ENCODE data around the gene ANTXRL.
"Not testable (repeated sequence)": the region's sequence is repeated elsewhere in the genome, so short reads cannot be mapped to it uniquely, and the experiment has no call there.

ANTXRL gene

DNA sequence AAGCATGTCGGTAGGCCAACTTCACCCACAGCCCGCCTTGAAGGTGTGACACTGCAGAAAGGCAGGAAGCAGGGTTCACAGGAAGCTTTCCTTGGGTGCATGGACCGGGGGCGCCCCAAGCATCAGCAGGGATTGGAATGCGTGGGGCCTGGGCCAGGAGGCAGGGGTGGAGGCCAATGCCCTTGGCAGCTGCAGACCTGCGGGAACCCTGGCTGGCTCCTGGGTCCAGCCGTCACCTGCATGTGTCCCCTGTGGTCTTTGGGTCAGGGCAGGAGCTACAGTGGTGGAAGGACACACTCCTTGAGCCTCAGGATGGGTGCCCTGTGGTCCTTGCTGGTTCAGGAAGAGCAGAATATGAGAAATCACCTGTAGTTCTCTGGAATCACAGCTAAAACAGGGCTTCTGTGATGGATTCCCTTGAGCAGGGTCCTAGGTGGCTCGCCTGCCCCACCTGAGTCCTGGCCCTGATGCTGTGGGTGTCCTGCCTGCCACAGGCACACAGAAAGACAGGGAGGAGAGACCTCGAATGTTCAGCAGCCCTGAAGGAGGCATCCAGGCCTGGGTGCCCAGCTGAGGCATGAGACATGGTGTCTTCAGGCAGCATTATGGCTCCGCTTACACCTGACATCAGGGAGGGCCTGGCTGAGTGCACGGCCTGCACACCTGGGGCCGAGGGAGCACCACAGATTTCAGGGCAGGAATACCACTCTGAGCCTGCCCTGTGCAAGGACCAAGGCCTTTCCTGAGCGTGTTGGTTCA, 15.1 kb downstream of the ANTXRL start:
- no peak overlapping the region for H3K4me3 ChIP-seq (replicated peaks; ENCODE audit: low read depth, low read length)
- TF ChIP-seq, protein P1, sequence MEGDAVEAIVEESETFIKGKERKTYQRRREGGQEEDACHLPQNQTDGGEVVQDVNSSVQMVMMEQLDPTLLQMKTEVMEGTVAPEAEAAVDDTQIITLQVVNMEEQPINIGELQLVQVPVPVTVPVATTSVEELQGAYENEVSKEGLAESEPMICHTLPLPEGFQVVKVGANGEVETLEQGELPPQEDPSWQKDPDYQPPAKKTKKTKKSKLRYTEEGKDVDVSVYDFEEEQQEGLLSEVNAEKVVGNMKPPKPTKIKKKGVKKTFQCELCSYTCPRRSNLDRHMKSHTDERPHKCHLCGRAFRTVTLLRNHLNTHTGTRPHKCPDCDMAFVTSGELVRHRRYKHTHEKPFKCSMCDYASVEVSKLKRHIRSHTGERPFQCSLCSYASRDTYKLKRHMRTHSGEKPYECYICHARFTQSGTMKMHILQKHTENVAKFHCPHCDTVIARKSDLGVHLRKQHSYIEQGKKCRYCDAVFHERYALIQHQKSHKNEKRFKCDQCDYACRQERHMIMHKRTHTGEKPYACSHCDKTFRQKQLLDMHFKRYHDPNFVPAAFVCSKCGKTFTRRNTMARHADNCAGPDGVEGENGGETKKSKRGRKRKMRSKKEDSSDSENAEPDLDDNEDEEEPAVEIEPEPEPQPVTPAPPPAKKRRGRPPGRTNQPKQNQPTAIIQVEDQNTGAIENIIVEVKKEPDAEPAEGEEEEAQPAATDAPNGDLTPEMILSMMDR (IDR thresholded peaks at IDR 0.05; ENCODE audit: insufficient read depth, low read length, poor library complexity, severe bottlenecking) = no peak
- no peak for DNase-seq (ENCODE audit: extremely low read depth, insufficient read length)
- no peaks in the 10 kb centered on the region for H3K36me3 ChIP-seq (ENCODE audit: control insufficient read depth, insufficient read depth, low read length)
- no peaks in the 10 kb centered on the region for H3K27me3 ChIP-seq (replicated peaks; ENCODE audit: control insufficient read depth, insufficient read depth, low read length)

GRCh38 chr10:46302765-46303352, 16.1 kb downstream of the ANTXRL start:
- not testable (repeated sequence) for H3K27me3 ChIP-seq (replicated peaks; ENCODE audit: control insufficient read depth, insufficient read depth, low read length); DNase-seq (ENCODE audit: extremely low read depth, insufficient read length); H3K36me3 ChIP-seq (ENCODE audit: control insufficient read depth, insufficient read depth, low read length); H3K4me3 ChIP-seq (replicated peaks; ENCODE audit: low read depth, low read length)

- H3K4me3 ChIP-seq (replicated peaks; ENCODE audit: low read depth, low read length) = no peak overlapping the region
- no peaks in the 10 kb centered on the region; the same call in 1 of the 2 replicates for H3K27me3 ChIP-seq (replicated peaks; ENCODE audit: control insufficient read depth, insufficient read depth, low read length)
- H3K36me3 ChIP-seq (ENCODE audit: control insufficient read depth, insufficient read depth, low read length) = no peaks in the 10 kb centered on the region
- TF ChIP-seq, protein P1 (IDR thresholded peaks at IDR 0.05; ENCODE audit: insufficient read depth, low read length, poor library complexity, severe bottlenecking) = no peak
- no peak for DNase-seq (ENCODE audit: extremely low read depth, insufficient read length)
Measured at GRCh38 chr10:46304062-46304461, 17.3 kb downstream of the ANTXRL start.

- H3K27me3 ChIP-seq (replicated peaks; ENCODE audit: control insufficient read depth, insufficient read depth, low read length); H3K36me3 ChIP-seq (ENCODE audit: control insufficient read depth, insufficient read depth, low read length); DNase-seq (ENCODE audit: extremely low read depth, insufficient read length); H3K4me3 ChIP-seq (replicated peaks; ENCODE audit: low read depth, low read length): not testable (repeated sequence)
Measured at GRCh38 chr10:46304671-46305070, 17.9 kb downstream of the ANTXRL start.

DNA sequence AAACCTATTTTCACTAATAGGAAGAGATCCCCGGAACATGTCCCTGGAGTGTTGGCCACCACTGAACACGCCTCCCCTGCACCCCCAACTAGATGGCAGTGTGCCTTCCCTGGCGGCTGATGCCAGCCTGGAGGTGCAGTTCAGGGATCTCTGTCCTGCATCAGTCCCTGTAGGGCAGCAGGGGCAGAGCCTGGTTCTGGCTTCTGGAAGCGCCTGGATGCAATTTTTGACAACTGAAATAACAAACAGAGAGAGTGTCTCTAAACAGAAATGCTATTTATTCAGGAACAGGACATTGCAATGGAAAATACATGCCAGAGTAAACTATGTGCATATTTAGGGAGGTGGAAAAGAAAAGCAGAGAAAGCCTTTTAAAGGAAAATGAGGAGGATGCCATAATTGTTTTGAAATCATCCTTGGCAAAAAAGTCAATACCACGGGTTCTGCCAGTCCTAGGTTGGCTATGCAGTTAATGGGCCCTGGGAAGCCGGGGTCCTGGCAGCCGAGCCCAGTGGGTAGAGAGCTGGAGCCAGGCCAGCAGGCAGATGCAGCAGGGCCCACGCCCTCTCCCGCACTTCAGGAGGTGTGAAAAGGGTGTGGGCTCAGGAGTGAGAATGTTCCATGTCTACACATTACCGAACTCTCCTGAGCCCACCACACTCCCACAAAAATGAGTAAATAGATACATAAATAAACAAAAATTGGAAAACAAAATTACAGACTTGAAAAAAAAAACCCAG, 18.5 kb downstream of the ANTXRL start:
- Histone ChIP-seq H3K27me3 (replicated peaks; ENCODE audit: control insufficient read depth, insufficient read depth, low read length) (no peaks in the 10 kb centered on the region; the same call in 1 of the 2 replicates), H3K36me3 (ENCODE audit: control insufficient read depth, insufficient read depth, low read length) (no peaks in the 10 kb centered on the region), H3K4me3 (replicated peaks; ENCODE audit: low read depth, low read length) (no peak overlapping the region)
- TF ChIP-seq, protein P1 (IDR thresholded peaks at IDR 0.05; ENCODE audit: insufficient read depth, low read length, poor library complexity, severe bottlenecking) = no peak
- DNase-seq (ENCODE audit: extremely low read depth, insufficient read length) = no peak

DNA sequence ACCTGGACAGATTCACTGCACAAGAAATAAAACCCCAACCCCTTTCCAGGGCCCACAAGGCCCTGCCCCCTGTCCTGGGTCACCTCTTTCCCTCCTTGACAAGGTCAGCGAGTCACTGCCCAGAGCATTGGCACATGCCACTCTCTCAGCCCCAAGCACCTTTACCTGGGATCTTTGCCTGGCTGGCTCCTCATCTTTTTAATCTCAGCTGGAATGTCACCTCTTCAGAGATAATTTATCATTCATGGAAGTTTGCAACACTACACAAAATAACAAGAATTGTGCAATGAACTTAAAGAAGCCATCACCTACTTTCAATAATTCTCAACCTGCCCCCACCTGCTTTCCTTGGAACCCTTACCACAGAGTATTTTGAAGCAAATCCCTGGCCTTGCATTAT, 19.2 kb downstream of the ANTXRL start:
- DNase-seq (ENCODE audit: extremely low read depth, insufficient read length) = no peak
- no peak overlapping the region for H3K4me3 ChIP-seq (replicated peaks; ENCODE audit: low read depth, low read length)
- TF ChIP-seq, protein P1 (IDR thresholded peaks at IDR 0.05; ENCODE audit: insufficient read depth, low read length, poor library complexity, severe bottlenecking) = no peak
- no peaks in the 10 kb centered on the region for H3K36me3 ChIP-seq (ENCODE audit: control insufficient read depth, insufficient read depth, low read length)
- no peaks in the 10 kb centered on the region; the same call in 1 of the 2 replicates for H3K27me3 ChIP-seq (replicated peaks; ENCODE audit: control insufficient read depth, insufficient read depth, low read length)

Data from GM06990 (cell line).